ENCODE data around the gene NFYA. TPM values are rescaled to one million over a fixed set of nuclear protein-coding genes. Genes with fewer than 3 reads are reported as not detected.

NFYA gene
- total RNA-seq, result 10 to 100 TPM; 28.6 to 33.4 (median 29.8) TPM

DNA sequence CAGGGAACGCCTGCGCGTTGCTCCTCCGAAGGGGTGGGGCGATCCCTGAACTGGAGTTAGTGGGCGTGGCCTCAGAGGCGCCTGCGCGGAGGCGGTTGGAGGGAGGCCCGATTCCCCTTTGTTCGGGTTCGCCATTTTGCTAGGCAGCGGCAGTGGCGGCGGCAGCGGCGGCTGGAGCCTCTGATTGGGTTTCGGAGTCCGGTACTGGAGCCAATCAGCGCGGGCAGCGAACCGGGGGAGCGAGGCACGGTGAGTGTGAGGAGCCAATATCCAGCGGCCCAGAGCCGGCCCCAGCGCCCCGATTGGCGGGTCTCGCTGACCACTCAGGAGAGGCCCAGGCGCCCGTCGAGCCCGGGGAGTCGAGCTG is at the start of gene NFYA:
NFYA (plus strand) TSS at position 139 of the 367 bp plus-strand sequence. CDS start 6,116 bp downstream, outside the sequence.
- H3K9me3 ChIP-seq, result no peaks in the 10 kb centered on the region
- no peaks in the 10 kb centered on the region for H3K27me3 ChIP-seq
- peaks cover 0 to 8% of the 10 kb centered on the region in 2 donors for H3K4me1 ChIP-seq
- peak in 1 of 2 donors; percentile 99 for DNase-seq (ENCODE audit: low spot score in 2 of 2)
- no peaks in the 10 kb centered on the region for H3K36me3 ChIP-seq
- TF ChIP-seq POLR2AphosphoS5 (IDR thresholded peaks at IDR 0.05), result peak in 2 of 3 donors; percentile 3 to 30
- TF ChIP-seq CTCF (IDR thresholded peaks at IDR 0.05), result no peak
- TF ChIP-seq POLR2A (IDR thresholded peaks at IDR 0.05), result peak; percentile 26
- H3K27ac ChIP-seq, result peak within 1 kb of the TSS; percentile 99
- H3K4me3 ChIP-seq, result peak within 1 kb of the TSS; percentile 78 to 99 (median 90)
- intact Hi-C loops (cut with DNase I; ENCODE audit: low total_unique reads), result loop anchor here (5.0 kb wide), 1 partner anchor 1184 kb away; no protein-coding TSS in a partner anchor

GRCh38 chr6:41023114-41023513 is 49.7 kb upstream of the NFYA start:
- TF ChIP-seq CTCF (IDR thresholded peaks at IDR 0.05) (no peak), POLR2A (IDR thresholded peaks at IDR 0.05) (no peak), POLR2AphosphoS5 (IDR thresholded peaks at IDR 0.05) (no peak)
- Histone ChIP-seq H3K36me3 (no peaks in the 10 kb centered on the region), H3K9me3 (no peaks in the 10 kb centered on the region), H3K4me1 (peaks cover 0 to 4% of the 10 kb centered on the region in 2 donors), H3K27ac (peak overlapping the region in 1 of 2 donors; percentile 68), H3K27me3 (no peaks in the 10 kb centered on the region), H3K4me3 (no peak overlapping the region)
- no peak for DNase-seq (ENCODE audit: low spot score in 2 of 2)
- intact Hi-C loops (cut with DNase I; ENCODE audit: low total_unique reads), result no loop called here

DNA sequence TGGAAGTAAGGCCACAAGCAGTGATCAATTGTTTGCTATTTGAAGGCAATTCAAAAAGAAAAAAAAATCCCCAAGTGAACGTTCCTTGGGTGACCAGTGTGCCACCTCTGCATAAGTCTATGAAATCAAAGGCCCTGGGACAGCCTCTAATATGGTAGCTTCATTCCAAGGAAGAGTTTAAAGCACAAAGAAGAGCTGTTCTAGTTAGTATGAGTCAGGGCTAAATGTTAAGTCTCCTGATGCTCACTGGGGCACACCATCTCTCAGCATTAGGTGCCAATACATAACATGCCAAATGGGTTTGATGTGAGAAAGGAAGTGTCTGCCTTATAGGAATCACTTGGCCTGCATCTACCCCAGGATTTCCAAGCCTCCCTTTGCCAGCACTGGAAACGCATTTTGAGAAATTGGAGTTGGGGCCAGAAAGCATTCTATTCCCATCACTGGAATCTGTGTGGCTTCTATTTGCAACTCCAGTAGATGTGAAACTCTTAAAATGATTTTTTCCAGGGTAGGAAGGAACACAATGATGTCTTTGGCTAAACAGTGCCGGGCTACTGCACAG is 46.7 kb upstream of the NFYA start:
- TF ChIP-seq POLR2A (IDR thresholded peaks at IDR 0.05), result no peak
- no peak for TF ChIP-seq POLR2AphosphoS5 (IDR thresholded peaks at IDR 0.05)
- no peak for TF ChIP-seq CTCF (IDR thresholded peaks at IDR 0.05)
- Histone ChIP-seq H3K36me3 (no peaks in the 10 kb centered on the region), H3K27ac (no peak overlapping the region), H3K4me3 (no peak overlapping the region), H3K27me3 (no peaks in the 10 kb centered on the region), H3K9me3 (no peaks in the 10 kb centered on the region), H3K4me1 (peaks cover 0 to 4% of the 10 kb centered on the region in 2 donors)
- intact Hi-C loops (cut with DNase I; ENCODE audit: low total_unique reads), result no loop called here
- no peak for DNase-seq (ENCODE audit: low spot score in 2 of 2)

DNA sequence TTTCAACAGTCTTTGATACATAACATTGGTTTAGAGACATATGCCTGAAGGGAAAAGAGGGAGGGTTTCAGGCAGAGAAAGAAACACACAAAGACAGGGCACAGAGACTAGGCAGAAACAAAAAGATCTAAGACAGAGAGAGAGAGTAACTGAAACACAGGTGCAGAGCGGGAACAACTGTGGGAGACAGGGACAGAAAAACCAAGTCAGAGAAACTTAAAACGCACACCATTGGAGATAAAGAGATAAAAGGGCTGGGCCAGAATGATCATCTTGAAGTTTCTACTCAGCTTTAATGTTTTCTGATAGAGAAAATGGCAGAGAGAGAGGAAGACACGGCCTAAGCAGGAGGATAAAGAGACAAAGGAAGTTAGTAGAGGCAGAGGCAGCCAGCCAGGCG is 45.5 kb upstream of the NFYA start:
- DNase-seq (ENCODE audit: low spot score in 2 of 2), result no peak
- Histone ChIP-seq H3K9me3 (no peaks in the 10 kb centered on the region), H3K4me1 (no peaks in the 10 kb centered on the region), H3K36me3 (no peaks in the 10 kb centered on the region), H3K27ac (peak overlapping the region; percentile 89 to 90), H3K27me3 (no peaks in the 10 kb centered on the region), H3K4me3 (peak overlapping the region; percentile 49 to 70 (median 59))
- no peak for TF ChIP-seq CTCF (IDR thresholded peaks at IDR 0.05)
- TF ChIP-seq POLR2AphosphoS5 (IDR thresholded peaks at IDR 0.05), result no peak
- TF ChIP-seq POLR2A (IDR thresholded peaks at IDR 0.05), result no peak
- intact Hi-C loops (cut with DNase I; ENCODE audit: low total_unique reads), result no loop called here

GRCh38 chr6:41027799-41028560 is 44.8 kb upstream of the NFYA start:
- Histone ChIP-seq H3K27me3 (no peaks in the 10 kb centered on the region), H3K36me3 (no peaks in the 10 kb centered on the region), H3K4me1 (no peaks in the 10 kb centered on the region), H3K9me3 (no peaks in the 10 kb centered on the region), H3K4me3 (peak overlapping the region; percentile 49 to 70 (median 59)), H3K27ac (peak overlapping the region; percentile 89 to 90)
- DNase-seq (ENCODE audit: low spot score in 2 of 2), result peak; percentile 61 to 82
- TF ChIP-seq CTCF (IDR thresholded peaks at IDR 0.05) (peak; percentile 88 to 99 (median 98)), POLR2A (IDR thresholded peaks at IDR 0.05) (no peak), POLR2AphosphoS5 (IDR thresholded peaks at IDR 0.05) (peak in 1 of 3 donors; percentile 36)
- intact Hi-C loops (cut with DNase I; ENCODE audit: low total_unique reads), result no loop called here
